ENCODE results near the gene ANKLE1. TPM values are rescaled to one million over a fixed set of nuclear protein-coding genes. Genes with fewer than 3 reads are reported as not detected.

ANKLE1 gene
- polyA plus RNA-seq, 1 of the 3 experiments (the other 2 are of a cell fraction), result 2.6 TPM

DNA sequence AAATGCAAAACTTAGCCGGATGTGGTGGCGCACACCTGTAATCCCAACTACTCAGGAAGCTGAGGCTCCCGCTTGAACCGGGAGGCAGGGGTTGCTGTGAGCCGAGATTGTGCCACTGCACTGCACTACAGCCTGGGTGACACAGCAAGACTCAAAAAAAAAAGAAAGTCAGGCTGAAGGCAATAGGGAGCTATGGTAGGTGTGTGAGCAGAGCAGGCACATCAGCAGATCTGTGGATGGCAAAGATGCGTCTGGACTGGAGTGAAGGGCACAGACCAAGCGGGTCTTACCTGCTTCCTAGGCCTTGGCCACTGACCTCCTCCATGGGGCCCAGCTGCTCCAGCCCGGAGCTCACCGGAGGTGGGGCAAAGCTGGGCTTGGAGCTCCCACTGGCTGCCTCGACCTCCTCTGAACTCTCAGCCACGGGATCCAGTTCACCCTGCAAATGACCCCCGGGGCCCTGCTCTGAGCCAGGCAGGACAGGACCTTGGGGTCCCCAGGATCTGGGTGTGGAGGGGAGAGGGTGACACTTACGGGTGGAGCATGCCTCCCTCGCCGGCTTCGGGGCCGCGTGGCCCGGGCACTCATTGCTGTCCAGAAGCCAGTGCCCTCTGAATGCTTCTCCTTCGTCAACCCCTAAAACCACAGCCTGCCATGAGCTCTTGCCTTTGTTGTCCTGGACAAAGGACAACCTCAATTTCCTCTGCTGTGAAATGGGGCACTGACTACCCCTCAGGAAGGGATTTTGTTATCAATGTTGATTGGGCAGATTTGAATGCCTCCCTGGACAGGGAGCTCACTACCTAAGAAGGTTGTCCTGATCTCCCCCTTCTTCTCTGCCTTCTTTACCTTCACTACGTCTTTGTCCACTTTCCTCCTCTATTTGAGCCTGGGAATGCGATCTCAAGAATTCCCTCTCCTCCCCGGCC lies 17.7 kb upstream of the ANKLE1 start:
- no peak overlapping the region for H3K4me3 ChIP-seq (ENCODE audit: low read depth in 2 of 2, low read length in 1 of 2)
- no peaks in the 10 kb centered on the region for H4K20me1 ChIP-seq (ENCODE audit: insufficient read depth)
- H3K36me3 ChIP-seq (replicated peaks in 1 of 2; ENCODE audit: control insufficient read depth in 1 of 2, insufficient read depth in 2 of 2, low read length in 1 of 2), result peaks cover 0 to 2% of the 10 kb centered on the region in 2 experiments
- H3K4me2 ChIP-seq, result no peak overlapping the region
- peaks cover 0 to 6% of the 10 kb centered on the region in 2 experiments; a peak in 1 of 4 replicates for H3K4me1 ChIP-seq (ENCODE audit: control insufficient read depth in 1 of 2, insufficient read depth in 2 of 2, low read depth in 1 of 2, low read length in 1 of 2)
- WGBS (ENCODE audit: low lambda C conversion rate), result 90% methylated on average over 11 of the region's 23 CpGs
- H3K27me3 ChIP-seq (ENCODE audit: insufficient read depth), result no peaks in the 10 kb centered on the region
- no peak overlapping the region for H2AFZ ChIP-seq (ENCODE audit: low read depth)
- 0 out of 2 replicates have a peak, but pooled peaks cover 9% of the 10 kb centered on the region for H3K9me3 ChIP-seq
- DNase-seq, result no peak
- POLR2A ChIA-PET, result no interaction called here
- H3K9ac ChIP-seq, result no peak overlapping the region
- TF ChIP-seq EZH2phosphoT487 (IDR thresholded peaks at IDR 0.05; ENCODE audit: borderline replicate concordance, low read depth), result no peak
- TF ChIP-seq, protein P1, sequence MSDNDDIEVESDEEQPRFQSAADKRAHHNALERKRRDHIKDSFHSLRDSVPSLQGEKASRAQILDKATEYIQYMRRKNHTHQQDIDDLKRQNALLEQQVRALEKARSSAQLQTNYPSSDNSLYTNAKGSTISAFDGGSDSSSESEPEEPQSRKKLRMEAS (IDR thresholded peaks at IDR 0.05; ENCODE audit: low read depth), result no peak
- TF ChIP-seq GABPA (IDR thresholded peaks at IDR 0.05; ENCODE audit: low read depth), result no peak
- TF ChIP-seq TCF12 (IDR thresholded peaks at IDR 0.05), result no peak
- TF ChIP-seq SMC3 (IDR thresholded peaks at IDR 0.05; ENCODE audit: low read depth, low read length), result no peak
- no peak for TF ChIP-seq MEF2A (IDR thresholded peaks at IDR 0.05; ENCODE audit: borderline replicate concordance, low read depth)
- TF ChIP-seq RFX5 (IDR thresholded peaks at IDR 0.05; ENCODE audit: low read length), result no peak
- TF ChIP-seq, protein P2, sequence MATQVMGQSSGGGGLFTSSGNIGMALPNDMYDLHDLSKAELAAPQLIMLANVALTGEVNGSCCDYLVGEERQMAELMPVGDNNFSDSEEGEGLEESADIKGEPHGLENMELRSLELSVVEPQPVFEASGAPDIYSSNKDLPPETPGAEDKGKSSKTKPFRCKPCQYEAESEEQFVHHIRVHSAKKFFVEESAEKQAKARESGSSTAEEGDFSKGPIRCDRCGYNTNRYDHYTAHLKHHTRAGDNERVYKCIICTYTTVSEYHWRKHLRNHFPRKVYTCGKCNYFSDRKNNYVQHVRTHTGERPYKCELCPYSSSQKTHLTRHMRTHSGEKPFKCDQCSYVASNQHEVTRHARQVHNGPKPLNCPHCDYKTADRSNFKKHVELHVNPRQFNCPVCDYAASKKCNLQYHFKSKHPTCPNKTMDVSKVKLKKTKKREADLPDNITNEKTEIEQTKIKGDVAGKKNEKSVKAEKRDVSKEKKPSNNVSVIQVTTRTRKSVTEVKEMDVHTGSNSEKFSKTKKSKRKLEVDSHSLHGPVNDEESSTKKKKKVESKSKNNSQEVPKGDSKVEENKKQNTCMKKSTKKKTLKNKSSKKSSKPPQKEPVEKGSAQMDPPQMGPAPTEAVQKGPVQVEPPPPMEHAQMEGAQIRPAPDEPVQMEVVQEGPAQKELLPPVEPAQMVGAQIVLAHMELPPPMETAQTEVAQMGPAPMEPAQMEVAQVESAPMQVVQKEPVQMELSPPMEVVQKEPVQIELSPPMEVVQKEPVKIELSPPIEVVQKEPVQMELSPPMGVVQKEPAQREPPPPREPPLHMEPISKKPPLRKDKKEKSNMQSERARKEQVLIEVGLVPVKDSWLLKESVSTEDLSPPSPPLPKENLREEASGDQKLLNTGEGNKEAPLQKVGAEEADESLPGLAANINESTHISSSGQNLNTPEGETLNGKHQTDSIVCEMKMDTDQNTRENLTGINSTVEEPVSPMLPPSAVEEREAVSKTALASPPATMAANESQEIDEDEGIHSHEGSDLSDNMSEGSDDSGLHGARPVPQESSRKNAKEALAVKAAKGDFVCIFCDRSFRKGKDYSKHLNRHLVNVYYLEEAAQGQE (IDR thresholded peaks at IDR 0.05; ENCODE audit: low read depth, low read length), result no peak
- no peak for TF ChIP-seq RAD21 (IDR thresholded peaks at IDR 0.05; ENCODE audit: low read length)
- no peak for TF ChIP-seq NRF1 (IDR thresholded peaks at IDR 0.05; ENCODE audit: low read depth, low read length)
- no peak for TF ChIP-seq RXRA (IDR thresholded peaks at IDR 0.05; ENCODE audit: borderline replicate concordance, low read depth)
- no peak for TF ChIP-seq NFIC (IDR thresholded peaks at IDR 0.05; ENCODE audit: borderline replicate concordance)
- no peak for TF ChIP-seq SIN3A (IDR thresholded peaks at IDR 0.05; ENCODE audit: borderline replicate concordance, low read depth, low read length)
- TF ChIP-seq CHD2 (IDR thresholded peaks at IDR 0.05; ENCODE audit: low read length, partially characterized antibody), result no peak
- TF ChIP-seq FOXM1 (IDR thresholded peaks at IDR 0.05; ENCODE audit: low read depth), result no peak
- no peak for TF ChIP-seq RCOR1 (IDR thresholded peaks at IDR 0.05; ENCODE audit: low read length)
- TF ChIP-seq TEAD4 (IDR thresholded peaks at IDR 0.05; ENCODE audit: borderline replicate concordance, insufficient read depth), result no peak
- TF ChIP-seq, protein P3, sequence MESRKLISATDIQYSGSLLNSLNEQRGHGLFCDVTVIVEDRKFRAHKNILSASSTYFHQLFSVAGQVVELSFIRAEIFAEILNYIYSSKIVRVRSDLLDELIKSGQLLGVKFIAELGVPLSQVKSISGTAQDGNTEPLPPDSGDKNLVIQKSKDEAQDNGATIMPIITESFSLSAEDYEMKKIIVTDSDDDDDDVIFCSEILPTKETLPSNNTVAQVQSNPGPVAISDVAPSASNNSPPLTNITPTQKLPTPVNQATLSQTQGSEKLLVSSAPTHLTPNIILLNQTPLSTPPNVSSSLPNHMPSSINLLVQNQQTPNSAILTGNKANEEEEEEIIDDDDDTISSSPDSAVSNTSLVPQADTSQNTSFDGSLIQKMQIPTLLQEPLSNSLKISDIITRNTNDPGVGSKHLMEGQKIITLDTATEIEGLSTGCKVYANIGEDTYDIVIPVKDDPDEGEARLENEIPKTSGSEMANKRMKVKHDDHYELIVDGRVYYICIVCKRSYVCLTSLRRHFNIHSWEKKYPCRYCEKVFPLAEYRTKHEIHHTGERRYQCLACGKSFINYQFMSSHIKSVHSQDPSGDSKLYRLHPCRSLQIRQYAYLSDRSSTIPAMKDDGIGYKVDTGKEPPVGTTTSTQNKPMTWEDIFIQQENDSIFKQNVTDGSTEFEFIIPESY (IDR thresholded peaks at IDR 0.05; ENCODE audit: borderline replicate concordance, low read depth), result no peak
- CTCF ChIA-PET, result interaction anchor here (0.7 to 1.5 kb wide), 5 partner anchors 19 to 197 kb away, joined by 3 to 4 read pairs (median 3); partner anchors contain the start of gene MRPL34
- H3K79me2 ChIP-seq (ENCODE audit: insufficient read depth), result peaks cover 16% of the 10 kb centered on the region; the same call in 1 of the 2 replicates
- H3K9me2 ChIP-seq, result no peaks in the 10 kb centered on the region
- H3K27ac ChIP-seq (ENCODE audit: low read depth in 2 of 2, low read length in 1 of 2), result no peak overlapping the region
- peaks cover 11% of the 10 kb centered on the region for H3F3A ChIP-seq (replicated peaks; ENCODE audit: insufficient read depth)

All from SK-N-SH (cell line).